Measurements from ENCODE around the gene CLIC4.
A peak's percentile ranks its signal among the peaks of the same experiment; 100 is the strongest.
"Not testable (repeated sequence)": the region's sequence is repeated elsewhere in the genome, so short reads cannot be mapped to it uniquely, and the experiment has no call there.

CLIC4 gene

GRCh38 chr1:24717887-24718650 lies 27.2 kb upstream of the CLIC4 start:
- FAIRE-seq = no peak

GRCh38 chr1:24720152-24720551 lies 25.1 kb upstream of the CLIC4 start:
- peak; percentile 53 for DNase-seq (ENCODE audit: low spot score)
- no peak for FAIRE-seq

More at GRCh38 chr1:24717887-24718650, 27.2 kb upstream of the CLIC4 start:
- no peak for DNase-seq (ENCODE audit: low spot score)

GRCh38 chr1:24721533-24721932 lies 23.7 kb upstream of the CLIC4 start:
- FAIRE-seq (no peak), DNase-seq (ENCODE audit: low spot score) (no peak)

- FAIRE-seq; DNase-seq (ENCODE audit: low spot score): not testable (repeated sequence)
Measured at GRCh38 chr1:24722073-24723035, 22.9 kb upstream of the CLIC4 start.

- DNase-seq (ENCODE audit: low spot score) = peak; percentile 69
- peak; percentile 17 for FAIRE-seq
Measured at GRCh38 chr1:24724345-24725208, 20.7 kb upstream of the CLIC4 start.

GRCh38 chr1:24725209-24725651 lies 20.0 kb upstream of the CLIC4 start:
- DNase-seq (ENCODE audit: low spot score) = peak; percentile 61

GRCh38 chr1:24726741-24727140 lies 18.5 kb upstream of the CLIC4 start:
- DNase-seq (ENCODE audit: low spot score) = no peak
- FAIRE-seq = no peak

More at GRCh38 chr1:24725209-24725651, 20.0 kb upstream of the CLIC4 start:
- no peak for FAIRE-seq

GRCh38 chr1:24727501-24728216 lies 17.6 kb upstream of the CLIC4 start:
- DNase-seq (ENCODE audit: low spot score) (peak; percentile 71), FAIRE-seq (peak; percentile 56)

- no peak for FAIRE-seq
- no peak for DNase-seq (ENCODE audit: low spot score)
Measured at GRCh38 chr1:24728982-24729381, 16.3 kb upstream of the CLIC4 start.

- no peak for FAIRE-seq
Measured at GRCh38 chr1:24732186-24732885, 12.9 kb upstream of the CLIC4 start.

GRCh38 chr1:24733342-24733741 lies 11.9 kb upstream of the CLIC4 start:
- FAIRE-seq; DNase-seq (ENCODE audit: low spot score): not testable (repeated sequence)

More at GRCh38 chr1:24732186-24732885, 12.9 kb upstream of the CLIC4 start:
- no peak for DNase-seq (ENCODE audit: low spot score)

- DNase-seq (ENCODE audit: low spot score) (no peak), FAIRE-seq (no peak)
Measured at GRCh38 chr1:24735156-24735508, 10.1 kb upstream of the CLIC4 start.

GRCh38 chr1:24735509-24736375 lies 9.5 kb upstream of the CLIC4 start:
- DNase-seq (ENCODE audit: low spot score) (no peak), FAIRE-seq (no peak)

- no peak for DNase-seq (ENCODE audit: low spot score)
- FAIRE-seq = no peak
Measured at GRCh38 chr1:24737368-24738117, 7.7 kb upstream of the CLIC4 start.

- FAIRE-seq (no peak), DNase-seq (ENCODE audit: low spot score) (no peak)
Measured at GRCh38 chr1:24739241-24739640, 6.0 kb upstream of the CLIC4 start.

GRCh38 chr1:24742090-24742938 lies 2.9 kb upstream of the CLIC4 start:
- FAIRE-seq (no peak), DNase-seq (ENCODE audit: low spot score) (no peak)
